Stomach (tissue), 9 donors: ENCODE measurements around the gene NFKBIB. TPM values are rescaled to one million over a fixed set of nuclear protein-coding genes. Genes with fewer than 3 reads are reported as not detected.
"Not testable (repeated sequence)": the region's sequence is repeated elsewhere in the genome, so short reads cannot be mapped to it uniquely, and the experiment has no call there.

Experiments used
- DNase-seq, 2 donors: peaks; one replicate each; pipeline versions ENCODE4 v3.0.0 to v3.0.0-alpha.2; 2013 to 2019
- H3K27ac ChIP-seq, 5 donors: fragments of 200-600 bp in 4 of 5; sonication (generic) in 4 of 5; one replicate each; pipeline ENCODE4 v1.5.1; 2013 to 2019; ENCODE audit warnings: mild to moderate bottlenecking in 1 of 5, moderate library complexity in 1 of 5
- H3K27me3 ChIP-seq, 3 donors: fragments of 200-600 bp; sonication (generic); one replicate each; pipeline ENCODE4 v1.5.1; 2017 to 2019; ENCODE audit warnings: mixed run types in 1 of 3
- H3K36me3 ChIP-seq, 4 donors: fragments of 200-600 bp; sonication (generic); 1 replicate in 3 of 4; 2 replicates in 1 of 4; pipeline ENCODE4 v1.5.1; 2016 to 2019
- H3K4me1 ChIP-seq, 4 donors: fragments of 200-600 bp; sonication (generic); one replicate each; pipeline ENCODE4 v1.5.1; 2016 to 2019
- H3K4me3 ChIP-seq, 4 donors: fragments of 200-600 bp; sonication (generic) in 3 of 4; one replicate each; pipeline ENCODE4 v1.5.1; 2016 to 2019; ENCODE audit warnings: mild to moderate bottlenecking in 1 of 4
- H3K9me3 ChIP-seq, 4 donors: fragments of 200-600 bp; sonication (generic); one replicate each; pipeline ENCODE4 v1.5.1; 2016 to 2019
- CTCF ChIP-seq, 7 experiments: fragments of 450-650 bp in 4 of 7; fragments of 200-600 bp in 3 of 7; sonication (generic) in 3 of 7; IDR thresholded peaks; one replicate each; pipeline ENCODE4 v1.5.1; 2016 to 2019; ENCODE audit warnings: antibody characterized with exemption in 7 of 7, control low read depth in 2 of 7, mild to moderate bottlenecking in 1 of 7
- EP300 ChIP-seq: sonication (generic); formaldehyde crosslinking; IDR thresholded peaks from one replicate; pipeline ENCODE4 v1.6.1; 2017; ENCODE audit warnings: antibody characterized with exemption
- POLR2A ChIP-seq, 4 donors: fragments of 450-650 bp; IDR thresholded peaks; one replicate each; pipeline ENCODE4 v1.6.1; 2016; ENCODE audit warnings: antibody characterized with exemption in 4 of 4, control low read depth in 2 of 4, mild to moderate bottlenecking in 1 of 4, moderate library complexity in 1 of 4
- POLR2AphosphoS5 ChIP-seq, 3 donors: sonication (generic); formaldehyde crosslinking; IDR thresholded peaks; one replicate each; pipeline ENCODE4 v1.6.1; 2016; ENCODE audit warnings: antibody characterized with exemption in 3 of 3
- WGBS, 5 donors: extraction: QIAGEN DNeasy Blood & Tissue Kit in 3 of 5; methylation state at CpG; one replicate each; pipeline versions ENCODE4 v1.1.5 to v1.1.7; 2013 to 2018; 5-methylcytosine and 5-hydroxymethylcytosine counted together
- intact Hi-C: fragments of 100-400 bp; cut with DNase I; formaldehyde crosslinking; loops from one replicate; pipeline ENCODE4 v1.15.1; 2023; ENCODE audit warnings: low total_unique reads
- polyA plus RNA-seq, 3 donors: library from polyadenylated mRNA; stranded (reverse); fragments of 200-250 nt; gene quantifications; one replicate each; pipeline ENCODE4 v1.2.3, GENCODE V29; 2013
- total RNA-seq, 5 donors: library from RNA; depleted of rRNA; stranded (reverse); fragments of >200 nt; gene quantifications; one replicate each; pipeline versions ENCODE4 v1.1.0 to v1.2.3, GENCODE V29; 2014 to 2016
- donor health status: healthy with polysubstance abuse.
- donor health status: Bipolar disorder and iron deficiency.
- donor health status: healthy.

Gene NFKBIB
- total and polyA plus RNA-seq, 8 donors: 5.4 to 93.3 (median 29.6) TPM; not detected in 1

DNA sequence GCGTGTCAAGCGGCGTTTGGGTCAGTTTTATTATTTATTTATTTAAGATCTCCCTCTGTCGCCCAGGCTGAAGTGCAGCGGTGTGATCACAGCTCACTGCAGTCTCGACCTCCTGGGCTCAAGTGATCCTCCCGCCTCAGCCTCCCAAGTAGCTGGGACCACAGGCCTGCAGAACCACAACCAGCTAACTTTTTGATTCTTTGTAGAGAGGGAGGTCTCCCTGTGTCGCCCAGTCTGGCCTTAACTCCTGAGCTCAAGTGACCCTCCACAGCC, 31.7 kb downstream of the NFKBIB start:
- no peak for DNase-seq
- 16 to 31% (median 23%) methylated on average over 6 to 8 of the region's 8 CpGs for WGBS, 5 donors
- H3K27me3 ChIP-seq: no peaks in the 10 kb centered on the region
- no peak for TF ChIP-seq POLR2A (IDR thresholded peaks at IDR 0.05)
- no peak for TF ChIP-seq POLR2AphosphoS5 (IDR thresholded peaks at IDR 0.05)
- TF ChIP-seq EP300: no peak
- no peak for TF ChIP-seq CTCF (IDR thresholded peaks at IDR 0.05)
- peak overlapping the region; percentile 69 to 88 (median 78) for H3K4me3 ChIP-seq
- peaks cover 0 to 10% (median 0%) of the 10 kb centered on the region in 4 donors for H3K9me3 ChIP-seq
- peak overlapping the region in 4 of 5 donors; percentile 85 to 92 (median 91) for H3K27ac ChIP-seq
- H3K36me3 ChIP-seq: peaks cover 8 to 32% (median 16%) of the 10 kb centered on the region in 4 donors
- intact Hi-C loops: no loop called here
- H3K4me1 ChIP-seq: peaks cover 20 to 42% (median 32%) of the 10 kb centered on the region in 4 donors

DNA sequence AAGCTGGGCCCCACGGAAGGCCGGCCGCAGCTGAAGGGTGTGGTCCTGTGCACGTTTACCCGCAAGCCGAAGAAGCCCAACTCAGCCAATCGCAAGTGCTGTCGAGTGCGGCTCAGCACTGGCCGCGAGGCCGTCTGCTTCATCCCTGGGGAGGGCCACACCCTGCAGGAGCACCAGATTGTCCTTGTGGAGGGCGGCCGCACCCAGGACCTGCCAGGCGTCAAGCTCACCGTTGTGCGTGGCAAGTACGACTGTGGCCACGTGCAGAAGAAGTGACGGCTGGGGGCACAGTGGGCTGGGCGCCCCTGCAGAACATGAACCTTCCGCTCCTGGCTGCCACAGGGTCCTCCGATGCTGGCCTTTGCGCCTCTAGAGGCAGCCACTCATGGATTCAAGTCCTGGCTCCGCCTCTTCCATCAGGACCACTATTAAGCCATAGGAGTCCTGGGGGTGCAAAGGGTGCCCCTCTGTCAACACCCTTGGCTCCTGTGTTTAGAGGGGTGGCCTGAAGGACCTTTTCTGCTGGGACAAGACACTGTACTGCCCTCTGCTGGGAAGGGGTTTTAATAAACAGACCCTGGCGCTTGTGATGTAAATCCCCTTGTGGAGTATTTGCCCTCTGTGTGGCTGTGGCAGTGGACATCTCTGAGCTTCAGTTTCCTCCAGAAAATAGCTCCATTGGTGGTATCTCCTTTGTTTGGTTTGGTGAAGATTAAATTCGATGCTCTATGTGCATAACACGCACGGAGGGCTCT, 32.8 kb downstream of the NFKBIB start:
- Histone ChIP-seq H3K36me3 (peaks cover 8 to 32% (median 16%) of the 10 kb centered on the region in 4 donors), H3K9me3 (peaks cover 0 to 10% (median 0%) of the 10 kb centered on the region in 4 donors), H3K27me3 (no peaks in the 10 kb centered on the region), H3K27ac (no peak overlapping the region), H3K4me1 (peaks cover 20 to 42% (median 32%) of the 10 kb centered on the region in 4 donors), H3K4me3 (peak overlapping the region in 1 of 4 donors; percentile 15)
- TF ChIP-seq CTCF (IDR thresholded peaks at IDR 0.05): peak in 1 of 7 experiments; percentile 9
- no peak for TF ChIP-seq EP300
- TF ChIP-seq POLR2AphosphoS5 (IDR thresholded peaks at IDR 0.05): no peak
- no peak for TF ChIP-seq POLR2A (IDR thresholded peaks at IDR 0.05)
- intact Hi-C loops: no loop called here
- peak in 1 of 2 donors; percentile 61 for DNase-seq
- 89 to 94% (median 89%) methylated on average over 17 to 29 of the region's 29 CpGs for WGBS, 5 donors

- no peak for DNase-seq
- 57 to 97% (median 91%) methylated on average over 4 of the region's 4 CpGs for WGBS, 5 donors
- Histone ChIP-seq H3K27ac (no peak overlapping the region), H3K27me3 (no peaks in the 10 kb centered on the region), H3K36me3 (peaks cover 8 to 32% (median 16%) of the 10 kb centered on the region in 4 donors), H3K9me3 (peaks cover 0 to 10% (median 0%) of the 10 kb centered on the region in 4 donors), H3K4me1 (peaks cover 20 to 40% (median 32%) of the 10 kb centered on the region in 4 donors), H3K4me3 (no peak overlapping the region)
- intact Hi-C loops: no loop called here
- TF ChIP-seq POLR2AphosphoS5 (IDR thresholded peaks at IDR 0.05): no peak
- no peak for TF ChIP-seq POLR2A (IDR thresholded peaks at IDR 0.05)
These were observed 33.8 kb downstream of the NFKBIB start for GRCh38 chr19:38933544-38933943.

DNA sequence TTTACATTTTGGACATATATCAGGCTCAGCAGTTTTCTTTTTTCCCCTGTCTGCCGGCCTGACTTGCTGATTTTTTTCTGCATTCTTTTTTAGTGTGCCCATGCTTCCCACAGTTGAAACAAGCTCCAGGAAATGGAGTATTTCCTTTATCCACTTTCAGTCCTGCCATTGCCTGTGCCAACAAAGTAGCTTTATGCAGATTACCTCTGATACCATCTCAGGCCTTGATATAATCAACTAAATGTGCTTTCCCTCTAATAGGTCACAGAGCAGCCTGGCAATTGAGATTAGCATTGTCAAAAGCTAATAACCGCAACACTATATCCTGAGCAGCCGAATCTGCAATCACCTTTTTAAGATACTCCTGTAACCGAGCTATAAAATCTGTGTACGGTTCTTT, 40.2 kb downstream of the NFKBIB start:
- H3K4me1 ChIP-seq: peaks cover 0 to 6% (median 0%) of the 10 kb centered on the region in 4 donors
- peaks cover 0 to 8% (median 0%) of the 10 kb centered on the region in 4 donors for H3K9me3 ChIP-seq
- no peaks in the 10 kb centered on the region for H3K27me3 ChIP-seq
- intact Hi-C loops: no loop called here
- peak overlapping the region in 2 of 5 donors; percentile 14 to 39 for H3K27ac ChIP-seq
- H3K4me3 ChIP-seq: no peak overlapping the region
- WGBS, 5 donors: 19 to 30% (median 28%) methylated on average over 5 of the region's 5 CpGs
- DNase-seq: no peak
- no peak for TF ChIP-seq POLR2A (IDR thresholded peaks at IDR 0.05)
- no peak for TF ChIP-seq CTCF (IDR thresholded peaks at IDR 0.05)
- no peak for TF ChIP-seq POLR2AphosphoS5 (IDR thresholded peaks at IDR 0.05)
- TF ChIP-seq EP300: no peak
- peaks cover 0 to 13% (median 6%) of the 10 kb centered on the region in 4 donors for H3K36me3 ChIP-seq

DNA sequence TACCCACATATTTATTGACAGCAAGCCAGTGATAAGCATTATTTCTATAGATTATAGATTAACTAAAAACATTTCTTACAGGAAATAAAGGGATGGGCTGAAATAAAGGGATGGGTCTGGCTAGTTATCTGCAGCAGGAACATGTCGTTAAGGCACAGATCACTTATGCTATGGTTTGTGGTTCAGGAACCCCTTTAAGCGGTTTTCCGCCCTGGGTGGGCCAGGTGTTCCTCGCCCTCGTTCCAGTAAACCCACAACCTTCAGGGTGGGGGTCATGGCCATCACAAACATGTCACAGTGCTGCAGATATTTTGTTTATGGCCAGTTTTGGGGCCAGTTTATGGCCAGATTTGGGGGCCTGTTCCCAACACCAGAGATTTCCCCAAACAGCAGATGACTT, 41.7 kb downstream of the NFKBIB start:
- H3K36me3 ChIP-seq: peaks cover 0 to 24% (median 11%) of the 10 kb centered on the region in 4 donors
- H3K4me1 ChIP-seq, H3K4me3 ChIP-seq, H3K27ac ChIP-seq, intact Hi-C loops, DNase-seq, H3K27me3 ChIP-seq, H3K9me3 ChIP-seq: not testable (repeated sequence)
- 77 to 85% (median 83%) methylated on average over 5 of the region's 5 CpGs for WGBS, 5 donors
